ENCODE results near the gene PEMT. TPM values are rescaled to one million over a fixed set of nuclear protein-coding genes. Genes with fewer than 3 reads are reported as not detected.

Gene PEMT
- total RNA-seq, 4 donors from 2014 or later, result 29.9 to 47.5 (median 44.3) TPM

- intact Hi-C loops (cut with DNase I; ENCODE audit: low total_unique reads), result no loop called here
- no peak overlapping the region for H3K4me3 ChIP-seq (ENCODE audit: low read depth, poor library complexity, severe bottlenecking)
- TF ChIP-seq POLR2A (IDR thresholded peaks at IDR 0.05), result no peak
- peak in 1 of 3 donors; percentile 15 for TF ChIP-seq CTCF (IDR thresholded peaks at IDR 0.05)
- 85 to 90% methylated on average over 15 of the region's 15 CpGs for WGBS, 2 donors
- DNase-seq (ENCODE audit: low spot score in 2 of 2), result no peak
Measured at GRCh38 chr17:17572010-17572785, 19.3 kb downstream of the PEMT start.

- H3K4me3 ChIP-seq (ENCODE audit: low read depth, poor library complexity, severe bottlenecking), result no peak overlapping the region
- intact Hi-C loops (cut with DNase I; ENCODE audit: low total_unique reads), result no loop called here
- DNase-seq (ENCODE audit: low spot score in 2 of 2), result no peak
- TF ChIP-seq POLR2A (IDR thresholded peaks at IDR 0.05), result no peak
- no peak for TF ChIP-seq CTCF (IDR thresholded peaks at IDR 0.05)
- 76 to 86% methylated on average over 15 of the region's 15 CpGs for WGBS, 2 donors
Measured at GRCh38 chr17:17570798-17571716, 20.5 kb downstream of the PEMT start.

GRCh38 chr17:17570140-17570797, 21.2 kb downstream of the PEMT start:
- intact Hi-C loops (cut with DNase I; ENCODE audit: low total_unique reads), result no loop called here
- no peak for TF ChIP-seq CTCF (IDR thresholded peaks at IDR 0.05)
- TF ChIP-seq POLR2A (IDR thresholded peaks at IDR 0.05), result no peak
- 81 to 90% methylated on average over 6 to 7 of the region's 7 CpGs for WGBS, 2 donors
- no peak for DNase-seq (ENCODE audit: low spot score in 2 of 2)
- H3K4me3 ChIP-seq (ENCODE audit: low read depth, poor library complexity, severe bottlenecking), result no peak overlapping the region

GRCh38 chr17:17569691-17570090, 21.8 kb downstream of the PEMT start:
- H3K4me3 ChIP-seq (ENCODE audit: low read depth, poor library complexity, severe bottlenecking), result no peak overlapping the region
- intact Hi-C loops (cut with DNase I; ENCODE audit: low total_unique reads), result loop anchor here (10.0 kb wide), 1 partner anchor 55 kb away; no protein-coding TSS in a partner anchor
- 92% methylated on average over 4 of the region's 4 CpGs for WGBS, 2 donors
- TF ChIP-seq CTCF (IDR thresholded peaks at IDR 0.05) (no peak), POLR2A (IDR thresholded peaks at IDR 0.05) (no peak)
- DNase-seq (ENCODE audit: low spot score in 2 of 2), result no peak

GRCh38 chr17:17568772-17569195, 22.7 kb downstream of the PEMT start:
- no peak for DNase-seq (ENCODE audit: low spot score in 2 of 2)
- intact Hi-C loops (cut with DNase I; ENCODE audit: low total_unique reads), result loop anchor here (10.0 kb wide), 1 partner anchor 54 kb away; no protein-coding TSS in a partner anchor
- TF ChIP-seq CTCF (IDR thresholded peaks at IDR 0.05), result no peak
- no peak for TF ChIP-seq POLR2A (IDR thresholded peaks at IDR 0.05)
- H3K4me3 ChIP-seq (ENCODE audit: low read depth, poor library complexity, severe bottlenecking), result no peak overlapping the region
- 59 to 62% methylated on average over 5 of the region's 6 CpGs for WGBS, 2 donors
